HepG2 (cell line): ENCODE results near the gene PCYT2. TPM values are rescaled to one million over a fixed set of nuclear protein-coding genes. Genes with fewer than 3 reads are reported as not detected.

ENCODE experiments used
- ARID2 ChIP-seq: sonication (generic); formaldehyde crosslinking; IDR thresholded peaks from 2 replicates; pipeline ENCODE4 v1.8.1; 2022; ENCODE audit warnings: mild to moderate bottlenecking, missing genetic modification reagents, borderline replicate concordance
- ELF1 ChIP-seq: sonication (generic); formaldehyde crosslinking; IDR thresholded peaks from 2 replicates; pipeline ENCODE4 v1.4.0; 2020; ENCODE audit warnings: missing genetic modification reagents
- FOXA3 ChIP-seq: IDR thresholded peaks from 2 replicates; pipeline ENCODE4 v1.6.1; 2016; ENCODE audit warnings: missing genetic modification reagents, missing compliant biosample characterization
- FOXK2 ChIP-seq: fragments of 450-650 bp; IDR thresholded peaks from 2 replicates; pipeline ENCODE4 v1.6.1; 2016
- HIVEP1 ChIP-seq: sonication (generic); formaldehyde crosslinking; IDR thresholded peaks from 2 replicates; pipeline ENCODE4 v1.4.0; 2020; ENCODE audit warnings: mild to moderate bottlenecking, missing genetic modification reagents
- HOXA7 ChIP-seq: sonication (generic); formaldehyde crosslinking; IDR thresholded peaks from 2 replicates; pipeline ENCODE4 v1.8.1; 2022; ENCODE audit warnings: mild to moderate bottlenecking, missing genetic modification reagents, moderate library complexity
- MXI1 ChIP-seq: IDR thresholded peaks from 3 replicates; pipeline ENCODE4 v1.6.1; 2012; ENCODE audit warnings: low read depth, low read length, inconsistent platforms, borderline replicate concordance
- NCOR1 ChIP-seq: fragments of 200-600 bp; sonication (generic); IDR thresholded peaks from 2 replicates; pipeline ENCODE4 v1.7.0; 2017; ENCODE audit warnings: antibody characterized with exemption, low read length, borderline replicate concordance
- PHF20 ChIP-seq: sonication (generic); formaldehyde crosslinking; IDR thresholded peaks from 2 replicates; pipeline ENCODE4 v1.5.0; 2020; ENCODE audit warnings: mild to moderate bottlenecking, missing genetic modification reagents
- RFXANK ChIP-seq: IDR thresholded peaks from 2 replicates; pipeline ENCODE4 v1.6.1; 2016
- SATB2 ChIP-seq: sonication (generic); formaldehyde crosslinking; IDR thresholded peaks from 2 replicates; pipeline ENCODE4 v1.5.0; 2020; ENCODE audit warnings: missing genetic modification reagents
- TBL1XR1 ChIP-seq: fragments of 150-350 bp; IDR thresholded peaks from 2 replicates; pipeline ENCODE4 v1.6.1; 2014; ENCODE audit warnings: borderline replicate concordance, low read length; ENCODE audit not compliant: partially characterized antibody
- TSC22D2 ChIP-seq: sonication (generic); formaldehyde crosslinking; IDR thresholded peaks from 2 replicates; pipeline ENCODE4 v1.5.1; 2020; ENCODE audit warnings: missing genetic modification reagents, mild to moderate bottlenecking, borderline replicate concordance
- ZFX ChIP-seq: sonication (generic); formaldehyde crosslinking; IDR thresholded peaks from 2 replicates; pipeline ENCODE4 v1.4.0; 2020; ENCODE audit warnings: mild to moderate bottlenecking, low read depth, missing genetic modification reagents, moderate library complexity
- ZNF335 ChIP-seq: sonication (generic); formaldehyde crosslinking; IDR thresholded peaks from 2 replicates; pipeline ENCODE4 v1.4.0; 2020; ENCODE audit warnings: missing genetic modification reagents
- ZNF562 ChIP-seq: sonication (generic); formaldehyde crosslinking; IDR thresholded peaks from 2 replicates; pipeline ENCODE4 v1.8.0; 2022; ENCODE audit warnings: missing genetic modification reagents, borderline replicate concordance
- polyA plus RNA-seq, 8 experiments: library from polyadenylated mRNA; depleted of rRNA in 3 of 8; stranded (reverse) in 7 of 8; unstranded in 1 of 8; fragments of >200 nt; fragmentation: Illumina TruSeq in 4 of 8; extraction: Trizol in 4 of 8; gene quantifications; 2 replicates each; pipeline versions ENCODE4 v1.2.1 to v1.2.3, GENCODE V29; 2011 to 2016; ENCODE audit warnings: low read depth in 4 of 8, missing spikeins in 1 of 8, mixed read lengths in 1 of 8; ENCODE audit not compliant: insufficient read depth in 1 of 8
- total RNA-seq, 5 experiments: library from RNA; depleted of rRNA; stranded (reverse); fragments of >200 nt; fragmentation: Illumina TruSeq; extraction: Trizol; gene quantifications; 2 replicates each; pipeline ENCODE4 v1.2.3, GENCODE V29; 2016; ENCODE audit warnings: low read depth in 1 of 5
- TF ChIP-seq, protein P1 (sequence below): sonication (generic); formaldehyde crosslinking; conservative IDR thresholded peaks from 2 replicates; pipeline ENCODE4 v1.8.0; 2022; ENCODE audit warnings: mild to moderate bottlenecking, moderate library complexity, missing genetic modification reagents
- TF ChIP-seq, protein P2 (sequence below): IDR thresholded peaks from 2 replicates; pipeline ENCODE4 v1.6.1; 2016; ENCODE audit warnings: low read depth
- TF ChIP-seq, protein P3 (sequence below): IDR thresholded peaks from 2 replicates; pipeline ENCODE4 v1.6.1; 2012; ENCODE audit warnings: inconsistent platforms
- TF ChIP-seq, protein P4 (sequence below): sonication (generic); formaldehyde crosslinking; IDR thresholded peaks from 2 replicates; pipeline ENCODE4 v1.5.1; 2020; ENCODE audit warnings: missing genetic modification reagents, mild to moderate bottlenecking, borderline replicate concordance
- TF ChIP-seq, protein P5 (sequence below): sonication (generic); formaldehyde crosslinking; IDR thresholded peaks from 2 replicates; pipeline ENCODE4 v1.4.0; 2020; ENCODE audit warnings: mild to moderate bottlenecking, missing genetic modification reagents
- TF ChIP-seq, protein P6 (sequence below): IDR thresholded peaks from 2 replicates; pipeline ENCODE4 v1.6.1; 2016; ENCODE audit warnings: low read depth, borderline replicate concordance

The PCYT2 gene
- total and polyA plus RNA-seq, 2 of the 13 experiments (the other 11 are each of a cell fraction or from before 2014, with no cell fraction given), result 147 to 297 TPM

DNA sequence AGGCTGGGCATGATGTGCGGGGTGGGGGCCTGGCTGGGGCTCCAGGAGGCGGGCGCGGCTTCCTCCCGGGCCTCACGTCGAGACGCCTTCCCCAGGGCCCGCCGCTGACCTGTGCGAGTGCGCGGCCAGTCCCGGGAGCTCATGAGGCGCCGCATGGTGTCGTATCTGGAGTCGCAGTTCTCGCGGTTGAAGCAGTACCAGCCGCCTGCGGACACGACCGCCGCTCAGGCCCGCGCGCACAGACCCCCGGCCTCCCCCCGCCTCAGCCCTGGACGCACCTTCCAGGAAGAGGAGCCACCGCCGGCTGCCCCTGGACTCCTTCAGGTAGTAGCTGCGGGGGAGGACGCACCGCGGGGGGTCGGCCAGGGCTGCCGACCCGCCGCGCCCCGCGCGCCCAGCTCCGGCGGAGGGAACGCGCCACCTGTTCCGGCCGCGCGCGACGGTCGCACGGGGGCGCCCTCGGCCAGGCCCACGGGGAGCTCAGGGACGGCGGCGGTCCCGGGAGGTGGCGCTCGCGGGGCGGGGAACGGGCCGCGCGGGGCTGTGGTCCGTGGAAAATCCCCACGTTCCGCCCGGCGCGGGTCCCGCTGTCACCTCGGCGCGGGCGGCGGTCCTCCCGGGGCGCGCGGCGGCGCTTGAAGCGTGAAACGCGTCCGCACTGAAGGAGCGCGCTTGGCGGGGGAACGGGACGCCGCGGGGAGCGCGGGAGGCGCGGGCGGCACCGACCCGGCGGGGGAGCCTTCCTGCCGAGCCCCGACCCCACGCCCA, 48.3 kb upstream of the PCYT2 start (continued):
- TF ChIP-seq ELF1 (CRISPR knock-in tag) (no peak), FOXK2 (no peak), SATB2 (CRISPR knock-in tag) (no peak), ZNF562 (no peak), ZNF335 (CRISPR knock-in tag) (0 out of 2 replicates have a peak, but pooled peaks have one; percentile 21), PHF20 (CRISPR knock-in tag) (peak; percentile 59), ZFX (CRISPR knock-in tag) (no peak; the same call in 1 of the 2 replicates), TSC22D2 (CRISPR knock-in tag) (no peak), HOXA7 (no peak), ARID2 (CRISPR knock-in tag) (peak; percentile 90), MXI1 (peak; percentile 84; the same call in 1 of the 3 replicates), FOXA3 (peak; percentile 44), HIVEP1 (CRISPR knock-in tag) (peak; percentile 49; the same call in 1 of the 2 replicates), TBL1XR1 (no peak), NCOR1 (no peak), RFXANK (CRISPR knock-in tag) (no peak)
- TF ChIP-seq, protein P1, sequence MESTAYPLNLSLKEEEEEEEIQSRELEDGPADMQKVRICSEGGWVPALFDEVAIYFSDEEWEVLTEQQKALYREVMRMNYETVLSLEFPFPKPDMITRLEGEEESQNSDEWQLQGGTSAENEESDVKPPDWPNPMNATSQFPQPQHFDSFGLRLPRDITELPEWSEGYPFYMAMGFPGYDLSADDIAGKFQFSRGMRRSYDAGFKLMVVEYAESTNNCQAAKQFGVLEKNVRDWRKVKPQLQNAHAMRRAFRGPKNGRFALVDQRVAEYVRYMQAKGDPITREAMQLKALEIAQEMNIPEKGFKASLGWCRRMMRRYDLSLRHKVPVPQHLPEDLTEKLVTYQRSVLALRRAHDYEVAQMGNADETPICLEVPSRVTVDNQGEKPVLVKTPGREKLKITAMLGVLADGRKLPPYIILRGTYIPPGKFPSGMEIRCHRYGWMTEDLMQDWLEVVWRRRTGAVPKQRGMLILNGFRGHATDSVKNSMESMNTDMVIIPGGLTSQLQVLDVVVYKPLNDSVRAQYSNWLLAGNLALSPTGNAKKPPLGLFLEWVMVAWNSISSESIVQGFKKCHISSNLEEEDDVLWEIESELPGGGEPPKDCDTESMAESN, result no peak; the same call in 1 of the 2 replicates
- TF ChIP-seq, protein P2, sequence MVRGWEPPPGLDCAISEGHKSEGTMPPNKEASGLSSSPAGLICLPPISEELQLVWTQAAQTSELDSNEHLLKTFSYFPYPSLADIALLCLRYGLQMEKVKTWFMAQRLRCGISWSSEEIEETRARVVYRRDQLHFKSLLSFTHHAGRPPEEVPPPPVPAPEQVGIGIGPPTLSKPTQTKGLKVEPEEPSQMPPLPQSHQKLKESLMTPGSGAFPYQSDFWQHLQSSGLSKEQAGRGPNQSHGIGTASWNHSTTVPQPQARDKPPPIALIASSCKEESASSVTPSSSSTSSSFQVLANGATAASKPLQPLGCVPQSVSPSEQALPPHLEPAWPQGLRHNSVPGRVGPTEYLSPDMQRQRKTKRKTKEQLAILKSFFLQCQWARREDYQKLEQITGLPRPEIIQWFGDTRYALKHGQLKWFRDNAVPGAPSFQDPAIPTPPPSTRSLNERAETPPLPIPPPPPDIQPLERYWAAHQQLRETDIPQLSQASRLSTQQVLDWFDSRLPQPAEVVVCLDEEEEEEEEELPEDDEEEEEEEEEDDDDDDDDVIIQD, result no peak
- TF ChIP-seq, protein P3, sequence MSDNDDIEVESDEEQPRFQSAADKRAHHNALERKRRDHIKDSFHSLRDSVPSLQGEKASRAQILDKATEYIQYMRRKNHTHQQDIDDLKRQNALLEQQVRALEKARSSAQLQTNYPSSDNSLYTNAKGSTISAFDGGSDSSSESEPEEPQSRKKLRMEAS, result peak; percentile 89
- TF ChIP-seq, protein P4, sequence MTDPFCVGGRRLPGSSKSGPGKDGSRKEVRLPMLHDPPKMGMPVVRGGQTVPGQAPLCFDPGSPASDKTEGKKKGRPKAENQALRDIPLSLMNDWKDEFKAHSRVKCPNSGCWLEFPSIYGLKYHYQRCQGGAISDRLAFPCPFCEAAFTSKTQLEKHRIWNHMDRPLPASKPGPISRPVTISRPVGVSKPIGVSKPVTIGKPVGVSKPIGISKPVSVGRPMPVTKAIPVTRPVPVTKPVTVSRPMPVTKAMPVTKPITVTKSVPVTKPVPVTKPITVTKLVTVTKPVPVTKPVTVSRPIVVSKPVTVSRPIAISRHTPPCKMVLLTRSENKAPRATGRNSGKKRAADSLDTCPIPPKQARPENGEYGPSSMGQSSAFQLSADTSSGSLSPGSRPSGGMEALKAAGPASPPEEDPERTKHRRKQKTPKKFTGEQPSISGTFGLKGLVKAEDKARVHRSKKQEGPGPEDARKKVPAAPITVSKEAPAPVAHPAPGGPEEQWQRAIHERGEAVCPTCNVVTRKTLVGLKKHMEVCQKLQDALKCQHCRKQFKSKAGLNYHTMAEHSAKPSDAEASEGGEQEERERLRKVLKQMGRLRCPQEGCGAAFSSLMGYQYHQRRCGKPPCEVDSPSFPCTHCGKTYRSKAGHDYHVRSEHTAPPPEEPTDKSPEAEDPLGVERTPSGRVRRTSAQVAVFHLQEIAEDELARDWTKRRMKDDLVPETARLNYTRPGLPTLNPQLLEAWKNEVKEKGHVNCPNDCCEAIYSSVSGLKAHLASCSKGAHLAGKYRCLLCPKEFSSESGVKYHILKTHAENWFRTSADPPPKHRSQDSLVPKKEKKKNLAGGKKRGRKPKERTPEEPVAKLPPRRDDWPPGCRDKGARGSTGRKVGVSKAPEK (CRISPR knock-in tag), result no peak
- TF ChIP-seq, protein P5, sequence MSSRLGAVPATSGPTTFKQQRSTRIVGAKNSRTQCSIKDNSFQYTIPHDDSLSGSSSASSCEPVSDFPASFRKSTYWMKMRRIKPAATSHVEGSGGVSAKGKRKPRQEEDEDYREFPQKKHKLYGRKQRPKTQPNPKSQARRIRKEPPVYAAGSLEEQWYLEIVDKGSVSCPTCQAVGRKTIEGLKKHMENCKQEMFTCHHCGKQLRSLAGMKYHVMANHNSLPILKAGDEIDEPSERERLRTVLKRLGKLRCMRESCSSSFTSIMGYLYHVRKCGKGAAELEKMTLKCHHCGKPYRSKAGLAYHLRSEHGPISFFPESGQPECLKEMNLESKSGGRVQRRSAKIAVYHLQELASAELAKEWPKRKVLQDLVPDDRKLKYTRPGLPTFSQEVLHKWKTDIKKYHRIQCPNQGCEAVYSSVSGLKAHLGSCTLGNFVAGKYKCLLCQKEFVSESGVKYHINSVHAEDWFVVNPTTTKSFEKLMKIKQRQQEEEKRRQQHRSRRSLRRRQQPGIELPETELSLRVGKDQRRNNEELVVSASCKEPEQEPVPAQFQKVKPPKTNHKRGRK, result no peak
- TF ChIP-seq, protein P6, sequence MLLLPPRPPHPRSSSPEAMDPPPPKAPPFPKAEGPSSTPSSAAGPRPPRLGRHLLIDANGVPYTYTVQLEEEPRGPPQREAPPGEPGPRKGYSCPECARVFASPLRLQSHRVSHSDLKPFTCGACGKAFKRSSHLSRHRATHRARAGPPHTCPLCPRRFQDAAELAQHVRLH (CRISPR knock-in tag), result no peak; the same call in 1 of the 2 replicates
